OCI-LY1 (cell line): ENCODE data around the gene AACS.

Experiments used
- CTCF ChIP-seq: fragments of 200-600 bp; sonication (generic), shearing (Covaris generic); IDR thresholded peaks from 2 replicates; pipeline ENCODE4 v1.5.1; 2017; ENCODE audit warnings: mild to moderate bottlenecking, antibody characterized with exemption, low read length, moderate library complexity, mixed read lengths
- EZH2 ChIP-seq: fragments of 200-600 bp; sonication (generic), shearing (Covaris generic); IDR thresholded peaks from 2 replicates; pipeline ENCODE4 v1.8.0; 2017; ENCODE audit warnings: borderline replicate concordance, mixed run types, mild to moderate bottlenecking, antibody characterized with exemption, low read length, moderate library complexity, mixed read lengths

GRCh38 chr12:125076103-125076502 is 10.9 kb downstream of the AACS start:
- TF ChIP-seq CTCF = no peak
- no peak for TF ChIP-seq EZH2
